Stimulated activated CD4-positive, alpha-beta T cell treated with anti-CD3 and anti-CD28 coated beads, TNF-alpha, amount 100 ng/mL, for 4 hours (primary cell): ENCODE results near the gene FAAH.

Source experiments
- DNase-seq, 3 experiments: peaks; one replicate each; pipeline ENCODE4 v3.0.0-alpha.2; 2020; ENCODE audit warnings: low read depth in 3 of 3

Gene FAAH

GRCh38 chr1:46422261-46422871, 28.2 kb downstream of the FAAH start:
- DNase-seq: no peak

DNA sequence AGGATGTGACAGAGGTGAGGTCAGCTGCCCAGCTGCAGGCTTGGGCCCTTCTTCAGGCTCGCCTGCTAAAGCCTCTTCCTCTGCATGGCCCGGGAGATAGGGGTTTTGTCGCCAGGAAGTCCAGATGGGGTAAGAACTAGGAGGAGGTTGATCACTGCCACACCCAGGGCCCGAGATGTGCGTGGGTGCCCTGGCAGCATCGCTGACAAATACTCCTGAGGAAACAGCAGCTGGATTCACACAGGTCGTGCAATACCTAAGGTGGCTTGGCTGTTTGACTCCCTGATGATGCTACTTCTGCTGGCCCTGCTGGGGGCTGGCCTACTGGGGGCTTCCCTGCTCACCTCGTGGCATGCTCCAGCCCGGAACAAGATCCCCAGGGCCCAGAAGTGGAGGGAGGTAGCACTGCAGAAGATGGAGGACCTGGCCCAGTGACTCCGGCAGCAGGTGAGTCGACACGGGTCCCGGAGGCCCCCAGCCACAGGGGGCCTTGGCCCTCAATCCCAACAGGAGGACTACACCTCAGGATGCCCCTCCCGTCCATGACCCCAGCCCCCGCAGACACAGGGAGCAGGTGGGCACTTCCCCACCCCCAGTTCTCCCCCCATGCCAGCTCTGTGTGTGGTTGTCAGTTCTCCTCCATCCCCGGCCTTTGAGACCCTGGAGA, 29.6 kb downstream of the FAAH start:
- DNase-seq: no peak

DNA sequence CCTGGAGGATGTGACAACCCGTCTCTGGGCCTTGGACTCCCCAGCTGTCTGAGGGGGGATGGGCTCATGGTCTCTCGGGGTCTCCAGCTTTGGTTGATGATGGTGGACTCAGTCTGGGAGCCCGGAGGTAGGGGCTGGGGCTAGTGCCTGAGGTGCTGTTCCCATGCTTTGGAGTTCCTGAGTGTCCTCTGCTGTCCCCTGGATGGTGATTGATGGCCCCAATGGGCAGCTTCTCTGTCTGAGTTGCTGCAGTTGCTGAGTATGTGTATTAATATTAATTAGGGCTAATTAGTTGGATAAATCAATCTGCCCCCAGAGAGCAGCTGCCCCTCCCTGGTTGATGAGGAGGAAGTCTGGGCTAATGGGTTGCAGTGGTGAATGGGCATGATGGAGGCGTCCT, 30.6 kb downstream of the FAAH start:
- no peak for DNase-seq

DNA sequence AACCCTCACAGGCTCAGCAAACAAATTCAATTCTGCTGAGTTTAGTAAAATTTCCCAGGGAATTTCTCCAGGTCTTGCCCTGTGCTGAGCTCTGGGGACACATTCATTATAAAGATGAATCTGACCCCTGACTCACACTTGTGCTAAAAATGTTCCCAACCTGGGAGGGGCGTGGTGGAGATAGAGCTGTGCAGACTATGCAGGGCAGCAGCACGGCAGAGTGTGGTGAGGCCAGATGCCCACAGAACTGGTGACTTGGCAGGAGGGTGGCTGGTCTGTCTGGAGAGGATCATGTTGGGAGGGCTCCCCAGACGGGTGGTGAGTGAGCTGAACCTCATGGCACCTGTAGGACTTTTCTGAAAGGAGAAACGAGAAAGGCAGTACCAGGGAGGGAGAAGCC, 31.6 kb downstream of the FAAH start:
- no peak for DNase-seq

GRCh38 chr1:46427541-46427940, 33.4 kb downstream of the FAAH start:
- no peak for DNase-seq

GRCh38 chr1:46429436-46429835, 35.3 kb downstream of the FAAH start:
- no peak for DNase-seq

- no peak for DNase-seq
These were observed 37.6 kb downstream of the FAAH start for GRCh38 chr1:46431695-46432094.

DNA sequence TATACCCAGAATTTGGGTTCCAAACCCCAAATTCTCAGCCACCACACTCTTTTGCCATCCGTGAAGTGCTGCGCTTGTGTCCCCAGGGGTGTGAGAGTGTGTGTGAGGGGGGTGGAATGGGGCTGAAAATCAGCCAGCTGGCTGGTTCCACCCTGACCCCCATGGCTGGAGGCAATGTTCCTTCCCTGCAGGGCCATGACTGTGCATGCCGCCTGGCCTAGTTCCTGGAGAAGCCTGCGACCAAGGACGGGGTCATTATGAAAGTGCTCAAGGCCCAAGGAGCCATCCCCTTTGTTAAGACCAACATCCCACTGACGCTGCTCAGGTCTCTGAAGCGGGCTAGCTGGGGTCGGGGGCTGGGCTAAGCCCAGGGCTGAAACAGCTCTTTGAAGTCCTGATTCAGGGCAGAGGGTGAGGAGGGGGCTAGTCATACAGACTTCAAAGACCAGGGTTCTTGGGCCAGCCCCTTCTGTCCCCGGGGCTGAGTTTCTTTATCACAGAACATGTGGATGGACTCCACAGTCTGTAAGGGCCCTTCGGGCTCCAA, 38.7 kb downstream of the FAAH start:
- no peak for DNase-seq

DNA sequence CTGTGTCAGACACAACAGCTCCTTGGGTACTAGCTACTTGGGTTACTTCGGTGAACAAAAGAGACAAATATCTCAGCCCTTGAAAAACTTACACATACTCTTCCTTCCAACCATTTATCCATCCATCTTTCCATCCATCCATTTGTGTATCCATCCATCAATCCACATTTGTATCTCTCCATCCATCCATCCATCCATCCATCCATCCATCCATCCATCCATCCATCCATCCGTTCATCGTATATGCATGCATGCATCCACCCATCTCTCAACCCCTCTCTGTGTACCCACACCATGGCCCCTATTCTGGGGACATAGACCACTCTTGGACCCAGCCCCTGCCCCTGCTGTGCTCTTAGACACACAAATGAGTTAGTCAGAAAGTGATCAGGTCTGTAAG, 40.2 kb downstream of the FAAH start:
- DNase-seq: no peak

DNA sequence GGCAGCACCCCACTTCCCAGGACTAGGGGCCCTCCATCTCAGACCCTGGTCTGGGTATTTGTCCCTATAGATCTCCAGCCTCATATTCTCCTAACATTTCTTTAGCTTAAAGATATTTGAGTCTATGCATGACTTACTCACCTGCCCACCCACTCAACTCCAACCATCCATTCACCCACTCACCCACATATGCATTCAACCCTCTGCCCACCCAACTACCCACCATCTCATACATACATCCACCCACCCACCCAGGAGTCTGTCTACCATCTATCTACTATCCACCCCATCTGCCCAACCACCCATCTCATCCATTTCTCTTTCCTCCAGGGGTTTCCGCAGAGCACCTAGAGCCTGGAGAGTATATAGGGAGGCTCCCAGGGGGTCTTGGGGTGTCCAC, 42.7 kb downstream of the FAAH start:
- DNase-seq: no peak

- no peak for DNase-seq
These were observed 43.6 kb downstream of the FAAH start for GRCh38 chr1:46437723-46438122.

- DNase-seq: no peak
These were observed 44.2 kb downstream of the FAAH start for GRCh38 chr1:46438346-46438745.

DNA sequence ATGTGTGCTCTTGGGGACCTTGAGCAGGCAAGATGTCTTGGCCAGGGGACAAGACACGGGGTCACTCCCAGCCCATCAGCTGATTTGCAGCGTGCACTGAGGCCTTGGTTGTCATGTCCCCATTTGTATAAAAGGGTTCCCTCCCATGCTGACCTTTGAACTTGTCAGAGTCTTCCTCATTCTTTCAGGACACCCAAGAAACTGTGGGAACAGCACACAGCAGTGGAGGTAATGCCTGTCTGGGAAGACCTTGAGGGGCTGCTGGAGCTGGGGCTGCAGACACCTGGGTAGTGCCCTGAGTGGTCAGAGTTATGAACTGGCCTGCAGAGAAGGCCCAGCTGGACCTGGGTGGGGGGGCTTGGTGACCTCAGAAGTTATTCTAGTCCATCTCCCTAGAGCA, 46.4 kb downstream of the FAAH start:
- DNase-seq: no peak

DNA sequence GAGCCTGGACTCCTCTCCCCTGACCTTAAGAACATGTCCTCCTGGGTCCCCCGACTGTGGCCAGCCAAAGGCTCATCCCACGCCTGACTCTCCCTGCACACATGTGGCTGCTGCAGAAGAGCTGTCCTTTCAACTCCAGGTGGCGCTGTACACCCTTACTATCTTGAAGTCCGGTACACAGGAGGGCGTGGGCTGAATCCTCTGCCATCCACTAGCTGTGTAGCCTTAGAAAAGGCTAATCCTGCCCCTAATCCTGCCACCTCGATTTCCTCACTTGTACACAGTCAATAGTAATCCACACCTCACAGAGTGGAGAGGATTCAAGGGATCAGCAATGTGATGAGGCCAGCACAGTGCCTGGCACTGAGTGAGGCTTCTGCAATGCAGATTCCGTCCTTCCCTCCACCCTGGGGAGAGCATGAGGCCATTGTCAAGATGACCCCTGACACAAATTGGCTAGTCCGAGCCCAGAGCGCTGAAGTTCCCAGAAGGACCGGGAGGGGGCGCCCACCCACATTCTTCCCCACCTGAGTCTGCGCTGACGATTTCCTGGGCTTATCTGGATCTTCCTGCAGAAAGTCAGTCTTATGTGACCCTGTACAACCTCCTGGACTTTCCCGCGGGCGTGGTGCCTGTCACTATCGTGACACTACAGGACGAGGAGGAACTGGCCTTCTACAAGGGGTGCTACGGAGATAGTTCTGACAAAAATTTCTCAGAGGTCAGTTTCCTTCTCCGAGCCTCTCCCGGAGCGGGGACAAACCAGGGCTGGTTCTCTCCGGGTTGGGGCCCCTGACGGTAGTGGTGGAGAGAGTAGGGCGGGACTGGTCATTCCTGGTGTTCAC, 48.4 kb downstream of the FAAH start:
- peak; percentile 35 to 52 (median 41) for DNase-seq

DNA sequence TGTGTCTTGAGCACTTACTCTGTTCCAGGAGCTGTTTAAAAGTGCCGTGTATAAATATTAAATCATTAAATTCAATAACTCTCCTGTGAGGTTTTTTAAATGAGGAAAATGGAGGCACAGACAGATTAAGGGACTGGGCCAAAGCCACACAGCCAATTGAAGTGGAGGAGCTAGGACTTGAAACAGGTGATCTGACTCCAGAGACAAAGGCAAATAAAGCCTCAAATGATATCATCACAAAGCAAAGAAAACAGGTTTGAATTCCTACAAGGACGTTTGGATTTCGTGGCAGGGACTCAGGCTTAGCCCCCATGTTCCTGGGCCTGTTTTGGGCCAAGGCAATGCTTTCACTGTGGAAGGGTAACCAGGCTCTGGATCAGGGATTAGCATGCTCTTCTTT, 50.3 kb downstream of the FAAH start:
- DNase-seq: no peak

GRCh38 chr1:46445773-46446256, 51.7 kb downstream of the FAAH start:
- DNase-seq: no peak

DNA sequence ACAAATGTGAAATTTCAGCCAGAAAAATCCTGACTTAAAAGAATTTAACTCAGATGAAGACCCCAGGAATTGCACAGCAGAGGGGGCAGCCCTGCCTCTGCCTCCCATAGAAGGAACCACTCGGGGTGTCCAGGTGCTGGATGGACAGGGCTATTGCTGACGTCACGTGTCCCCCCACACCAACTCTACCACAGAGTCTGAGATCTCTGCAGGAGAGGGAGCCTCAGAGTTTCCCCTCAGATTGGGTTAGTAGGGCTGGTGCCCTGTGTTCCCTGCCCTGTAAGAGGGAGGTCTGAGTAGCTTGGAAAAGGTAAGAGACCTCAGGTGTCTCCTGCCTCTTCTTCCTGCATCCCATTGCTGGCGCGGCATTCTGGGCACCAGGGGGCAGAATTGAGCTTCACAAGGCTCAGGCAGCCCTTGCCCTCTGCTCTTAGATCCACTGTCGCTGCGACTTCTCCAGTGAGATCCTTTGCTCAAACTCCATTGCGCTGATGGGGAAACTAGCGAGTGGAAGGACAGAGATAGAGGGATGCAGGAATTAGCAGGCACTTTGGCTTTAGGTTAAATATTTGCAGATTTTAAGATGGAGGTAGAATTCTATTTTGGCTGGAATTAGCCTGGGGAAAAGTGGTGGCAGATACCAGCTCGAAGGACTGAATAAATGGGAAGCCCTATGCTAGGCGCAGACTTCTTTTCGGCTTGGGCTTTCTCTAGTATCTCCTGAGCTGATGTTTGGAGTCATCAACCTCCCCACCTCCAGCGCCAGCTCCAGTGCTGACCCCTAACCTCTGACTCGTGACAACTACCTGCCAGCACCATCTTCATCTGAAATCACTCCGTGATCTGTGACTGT, 52.8 kb downstream of the FAAH start:
- DNase-seq: peak; percentile 57 to 62 (median 57)

DNA sequence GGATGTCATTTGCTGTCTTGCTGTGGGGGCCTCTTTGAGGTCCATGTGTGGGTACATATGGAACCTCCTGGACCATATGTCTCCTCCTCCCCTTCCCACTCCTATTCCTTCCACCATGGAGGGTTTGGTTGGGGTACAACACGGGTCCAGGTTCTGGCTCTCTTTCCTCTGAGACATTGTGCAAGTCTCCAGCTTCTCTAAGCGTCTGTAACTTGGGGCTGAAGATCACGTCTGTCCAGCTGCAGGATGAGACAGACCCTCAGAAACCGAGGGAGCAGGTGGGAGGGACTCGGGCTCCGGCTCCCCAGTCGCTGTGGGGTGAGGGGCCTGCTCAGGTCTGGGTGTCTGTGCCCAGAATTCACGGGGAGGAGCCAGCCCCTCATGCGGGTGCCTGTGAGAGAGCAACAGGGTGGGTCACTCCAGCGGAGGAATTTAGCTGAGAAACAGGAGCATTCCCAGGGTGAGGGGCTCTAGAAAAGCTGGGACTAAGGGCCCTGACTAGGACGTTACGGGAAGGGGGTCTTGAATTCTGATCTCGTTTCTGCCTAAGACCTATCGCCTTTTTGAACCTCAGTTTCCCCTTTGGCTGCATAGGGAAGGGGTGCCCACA, 53.5 kb downstream of the FAAH start:
- DNase-seq: no peak

DNA sequence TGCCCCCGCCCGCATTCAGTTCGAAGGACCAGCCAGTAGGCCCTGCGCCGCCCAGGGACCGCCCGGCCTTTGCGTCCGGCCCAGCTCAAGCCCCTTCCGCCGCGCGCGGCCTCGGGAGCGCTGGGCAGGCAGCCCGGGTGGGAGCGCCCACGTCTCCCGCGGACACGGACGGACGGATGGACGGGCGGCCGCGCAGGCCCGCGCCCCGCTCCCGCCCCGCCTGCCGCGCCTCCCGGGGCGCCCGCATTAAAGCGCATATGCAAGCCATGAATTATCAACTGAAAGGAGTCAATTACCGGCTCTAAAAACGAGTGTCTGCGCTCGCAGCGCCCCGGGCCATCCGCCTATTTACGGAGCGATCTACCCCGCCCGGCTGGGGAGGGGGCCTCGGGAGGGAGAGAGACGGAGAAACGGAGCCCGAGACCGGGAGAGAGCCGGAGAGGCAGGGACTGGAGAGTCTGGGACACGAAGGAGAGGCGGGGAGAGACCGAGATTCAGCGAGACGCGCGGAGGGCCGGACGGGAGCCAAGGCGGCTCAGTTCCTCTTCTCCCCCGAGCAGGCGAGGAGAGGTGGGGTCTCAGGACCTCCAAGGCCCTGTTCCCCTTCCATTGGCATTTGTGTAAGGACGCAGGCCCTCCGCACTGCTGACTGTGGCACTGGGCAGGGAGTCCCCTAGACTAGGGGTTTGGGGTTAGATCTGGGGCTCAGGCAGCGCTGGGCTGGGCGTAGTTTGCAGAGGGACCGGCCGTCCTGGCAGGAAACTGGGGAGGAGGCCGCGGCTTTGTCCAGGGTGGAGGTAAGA, 54.2 kb downstream of the FAAH start:
- no peak for DNase-seq
